HCT116 (cell line): ENCODE results near the gene CTXN1. TPM values are rescaled to one million over a fixed set of nuclear protein-coding genes. Genes with fewer than 3 reads are reported as not detected.
A peak's percentile ranks its signal among the peaks of the same experiment; 100 is the strongest.

ENCODE experiments used
- ATAC-seq: fragments of 200-7000 bp; cut with Tn5 transposase; 2 replicates; pipeline ENCODE4 v1.9.1; 2020; ENCODE audit warnings: mild to moderate bottlenecking, moderate library complexity
- BruUV-seq: library from RNA; stranded (reverse); fragments of 400-500 nt; replicated peaks from 2 replicates; lab custom pipeline; 2021; lab: Mats Ljungman, UMichigan
- CTCF ChIA-PET: fragments of 300-600 bp; sonication (Branson Sonifier 250); formaldehyde crosslinking; loops from one replicate; lab custom pipeline; 2021; ENCODE audit warnings: antibody characterized with exemption; lab: Charles Lee
- POLR2A ChIA-PET: fragments of 300-600, 350-600 bp; sonication (Branson Sonifier 250); formaldehyde crosslinking; loops from one replicate; lab custom pipeline; 2021; ENCODE audit warnings: antibody characterized with exemption; lab: Charles Lee
- RAD21 ChIA-PET, 2 experiments: fragments of 300-600 bp; sonication (Branson Sonifier 250); formaldehyde crosslinking; loops; one replicate each; lab custom pipeline; 2023; ENCODE audit warnings: low total read pairs in 2 of 2; ENCODE audit not compliant: uncharacterized antibody in 2 of 2, unreplicated experiment in 2 of 2, low non-redundant PET in 1 of 2; lab: Charles Lee
- DNase-seq: peaks from one replicate; pipeline ENCODE4 v3.0.0-alpha.2; 2010; ENCODE audit warnings: low read depth, low spot score
- H2AFZ ChIP-seq: fragments of 200-600 bp; shearing (Covaris generic), sonication (generic); 2 replicates; pipeline ENCODE4 v1.6.1; 2017; ENCODE audit warnings: low read depth, mixed run types, mixed read lengths, antibody characterized with exemption, low read length; ENCODE audit not compliant: poor library complexity, severe bottlenecking
- H3K27ac ChIP-seq: 2 replicates; pipeline ENCODE4 v1.5.1; 2012; ENCODE audit warnings: low read depth, low read length
- H3K27me3 ChIP-seq: fragments of 200-600 bp; sonication (generic); 2 replicates; pipeline ENCODE4 v1.6.1; 2016; ENCODE audit warnings: mixed run types, low read length, mixed read lengths; ENCODE audit not compliant: insufficient read depth
- H3K36me3 ChIP-seq, 2 experiments: fragments of 200-500 bp in 1 of 2; fragments of 200-600 bp in 1 of 2; sonication (Bioruptor generic) in 1 of 2; sonication (generic) in 1 of 2; 2 replicates each; pipeline versions ENCODE4 v1.5.1 to v1.6.1; 2014 to 2016; ENCODE audit warnings: low read length in 2 of 2, inconsistent platforms in 1 of 2, mixed read lengths in 1 of 2, mixed run types in 1 of 2; ENCODE audit not compliant: insufficient read depth in 2 of 2, control insufficient read depth in 1 of 2
- H3K4me1 ChIP-seq, 2 experiments: fragments of 200-600 bp in 1 of 2; sonication (generic) in 1 of 2; 2 replicates each; pipeline versions ENCODE4 v1.5.1 to v1.6.1; 2012 to 2017; ENCODE audit warnings: low read length in 2 of 2, inconsistent platforms in 1 of 2, mild to moderate bottlenecking in 1 of 2, mixed read lengths in 1 of 2, mixed run types in 1 of 2, moderate library complexity in 1 of 2; ENCODE audit not compliant: insufficient read depth in 2 of 2, control insufficient read depth in 1 of 2
- H3K4me2 ChIP-seq: fragments of 200-600 bp; sonication (generic); 2 replicates; pipeline ENCODE4 v1.6.1; 2017; ENCODE audit warnings: mixed run types, low read length, mixed read lengths
- H3K4me3 ChIP-seq, 2 experiments: fragments of 200-600 bp in 1 of 2; sonication (generic) in 1 of 2; replicated peaks in 1 of 2; 2 replicates each; pipeline ENCODE4 v1.5.1; 2011 to 2016; ENCODE audit warnings: low read length in 2 of 2, control low read depth in 1 of 2, low read depth in 1 of 2, mild to moderate bottlenecking in 1 of 2, mixed read lengths in 1 of 2, mixed run types in 1 of 2
- H3K79me2 ChIP-seq: fragments of 200-600 bp; sonication (generic); 2 replicates; pipeline ENCODE4 v1.6.1; 2017; ENCODE audit warnings: mild to moderate bottlenecking, mixed run types, low read length, moderate library complexity, mixed read lengths; ENCODE audit not compliant: insufficient read depth
- H3K9ac ChIP-seq: fragments of 200-600 bp; sonication (generic); 2 replicates; pipeline ENCODE4 v1.6.1; 2016; ENCODE audit warnings: low read length, mixed read lengths
- H3K9me2 ChIP-seq: fragments of 200-600 bp; sonication (generic), shearing (Covaris generic); 2 replicates; pipeline ENCODE4 v1.6.1; 2017; ENCODE audit warnings: mixed run types, mild to moderate bottlenecking, moderate library complexity; ENCODE audit not compliant: insufficient read depth
- H3K9me3 ChIP-seq, 2 experiments: fragments of 200-500 bp in 1 of 2; fragments of 200-600 bp in 1 of 2; sonication (Bioruptor generic) in 1 of 2; sonication (generic) in 1 of 2; 2 replicates each; pipeline ENCODE4 v1.6.1; 2014 to 2017; ENCODE audit warnings: low read length in 2 of 2, mixed read lengths in 2 of 2, inconsistent platforms in 1 of 2, low read depth in 1 of 2, mild to moderate bottlenecking in 1 of 2, mixed run types in 1 of 2, moderate library complexity in 1 of 2; ENCODE audit not compliant: control insufficient read depth in 1 of 2, insufficient read depth in 1 of 2
- H4K20me1 ChIP-seq: fragments of 200-600 bp; sonication (generic), shearing (Covaris generic); 2 replicates; pipeline ENCODE4 v1.6.1; 2017; ENCODE audit warnings: mixed run types, mild to moderate bottlenecking, moderate library complexity; ENCODE audit not compliant: insufficient read depth
- ATF3 ChIP-seq: IDR thresholded peaks from 2 replicates; pipeline ENCODE4 v1.6.1; 2012
- CBX3 ChIP-seq: IDR thresholded peaks from 2 replicates; pipeline ENCODE4 v1.6.1; 2012; ENCODE audit warnings: low read depth
- EGR1 ChIP-seq: IDR thresholded peaks from 2 replicates; pipeline ENCODE4 v1.6.1; 2012; ENCODE audit warnings: low read depth
- ELF1 ChIP-seq: IDR thresholded peaks from 2 replicates; pipeline ENCODE4 v1.6.1; 2012; ENCODE audit warnings: low read depth, borderline replicate concordance
- EZH2phosphoT487 ChIP-seq: fragments of 200-600 bp; IDR thresholded peaks from 2 replicates; pipeline ENCODE4 v1.6.1; 2018; ENCODE audit warnings: antibody characterized with exemption, borderline replicate concordance
- MAX ChIP-seq: IDR thresholded peaks from 2 replicates; pipeline ENCODE4 v1.6.1; 2012
- POLR2A ChIP-seq: IDR thresholded peaks from 2 replicates; pipeline ENCODE4 v1.7.0; 2011; ENCODE audit warnings: borderline replicate concordance; ENCODE audit not compliant: insufficient read depth, insufficient read length; ENCODE audit errors: extremely low read depth
- RAD21 ChIP-seq: IDR thresholded peaks from 2 replicates; pipeline ENCODE4 v1.6.1; 2012; ENCODE audit warnings: low read depth, mild to moderate bottlenecking
- REST ChIP-seq: IDR thresholded peaks from 2 replicates; pipeline ENCODE4 v1.6.1; 2012; ENCODE audit warnings: low read depth
- SIN3A ChIP-seq: IDR thresholded peaks from 2 replicates; pipeline ENCODE4 v1.6.1; 2012; ENCODE audit warnings: low read depth
- SP1 ChIP-seq: IDR thresholded peaks from 2 replicates; pipeline ENCODE4 v1.6.1; 2012; ENCODE audit warnings: low read depth
- SRF ChIP-seq: IDR thresholded peaks from 2 replicates; pipeline ENCODE4 v1.6.1; 2012; ENCODE audit warnings: low read depth
- TCF7L2 ChIP-seq: IDR thresholded peaks from 2 replicates; pipeline ENCODE4 v1.7.0; 2011; ENCODE audit warnings: borderline replicate concordance, inconsistent platforms; ENCODE audit not compliant: insufficient read depth, insufficient read length; ENCODE audit errors: extremely low read depth
- YY1 ChIP-seq: IDR thresholded peaks from 2 replicates; pipeline ENCODE4 v1.6.1; 2011; ENCODE audit warnings: low read length, low read depth, moderate library complexity, mild to moderate bottlenecking; ENCODE audit not compliant: insufficient replicate concordance; ENCODE audit errors: extremely low read depth
- ZBTB33 ChIP-seq: IDR thresholded peaks from 2 replicates; pipeline ENCODE4 v1.6.1; 2011; ENCODE audit warnings: mild to moderate bottlenecking, low read length, moderate library complexity; ENCODE audit not compliant: insufficient replicate concordance; ENCODE audit errors: extremely low read depth
- intact Hi-C: fragments of 100-400 bp; cut with micrococcal nuclease; formaldehyde crosslinking; loops from 2 replicates; pipeline ENCODE4 v1.10.0; 2022
- total RNA-seq: library from RNA; stranded (reverse); gene quantifications from one replicate; pipeline ENCODE4 v1.2.1, GENCODE V29; 2021; ENCODE audit not compliant: unreplicated experiment

Gene CTXN1
- total RNA-seq, 1 experiment from 2014 or later = 56.0 TPM

- TF ChIP-seq SRF (0 out of 2 replicates have a peak, but pooled peaks have one; percentile 1), YY1 (peak; percentile 51), TCF7L2 (no peak)
Measured at GRCh38 chr19:7944177-7944761, 18.3 kb upstream of the CTXN1 start (continued).

- Histone ChIP-seq H3K9me3 (no peaks in the 10 kb centered on the region), H3K79me2 (peaks cover 44% of the 10 kb centered on the region), H3K27ac (peak within 1 kb of the TSS; percentile 77), H4K20me1 (no peaks in the 10 kb centered on the region), H3K4me2 (peak within 1 kb of the TSS; percentile 92), H2AFZ (no peak within 1 kb of the TSS), H3K4me1 (peaks cover 13 to 25% of the 10 kb centered on the region in 2 experiments), H3K4me3 (peak within 1 kb of the TSS; percentile 96 to 99), H3K9me2 (no peaks in the 10 kb centered on the region), H3K36me3 (peaks cover 10 to 15% of the 10 kb centered on the region in 2 experiments; a peak in 3 of 4 replicates), H3K27me3 (no peaks in the 10 kb centered on the region), H3K9ac (peak within 1 kb of the TSS; percentile 96)
- DNase-seq (peak; percentile 99), ATAC-seq (peak; percentile 98)
- CTCF ChIA-PET = interaction anchor here (0.6 to 2.4 kb wide), 23 partner anchors 8 to 392 kb away, joined by 3 to 30 read pairs (median 4); partner anchors contain the start of genes MAP2K7 and SNAPC2
- BruUV-seq = no TSS peak
- intact Hi-C loops = loop anchor here (1.0 to 5.0 kb wide), 2 partner anchors 214 to 310 kb away; no protein-coding TSS in a partner anchor
- RAD21 ChIA-PET = interaction anchor here (0.6 to 1.6 kb wide), 3 partner anchors 23 to 308 kb away, joined by 3 to 5 read pairs (median 4); partner anchors contain the start of gene SNAPC2 (in 1 of the 2)
- POLR2A ChIA-PET = interaction anchor here (0.6 to 2.5 kb wide), 25 partner anchors 9 to 375 kb away, joined by 3 to 23 read pairs (median 4); partner anchors contain the start of genes ELAVL1 and SNAPC2
- peak; percentile 95 for TF ChIP-seq MAX
- peak; percentile 29; the same call in 1 of the 2 replicates for TF ChIP-seq EGR1
- peak; percentile 95 for TF ChIP-seq POLR2A
- no peak for TF ChIP-seq EZH2phosphoT487
- TF ChIP-seq CBX3 = 0 out of 2 replicates have a peak, but pooled peaks have one; percentile 14
- no peak for TF ChIP-seq RAD21
- TF ChIP-seq SP1 = peak; percentile 92
- TF ChIP-seq ELF1 = no peak
- TF ChIP-seq ZBTB33 = no peak
- peak; percentile 55 for TF ChIP-seq SIN3A
- TF ChIP-seq ATF3 = no peak
- TF ChIP-seq REST = no peak
Measured at GRCh38 chr19:7943444-7944176, 17.7 kb upstream of the CTXN1 start, which contains the start of gene TIMM44. TIMM44 (minus strand) TSS chr19:7943666; CDS start chr19:7943651, 15 bp downstream.
